Cerebellar nuclear complex (tissue), 1 donor: ENCODE results near the gene CPT1A.

Source experiments
- DNase-seq, 2 experiments: peaks; one replicate each; lab custom pipeline; 2025; lab: John Stamatoyannopoulos, UW

CPT1A gene

DNA sequence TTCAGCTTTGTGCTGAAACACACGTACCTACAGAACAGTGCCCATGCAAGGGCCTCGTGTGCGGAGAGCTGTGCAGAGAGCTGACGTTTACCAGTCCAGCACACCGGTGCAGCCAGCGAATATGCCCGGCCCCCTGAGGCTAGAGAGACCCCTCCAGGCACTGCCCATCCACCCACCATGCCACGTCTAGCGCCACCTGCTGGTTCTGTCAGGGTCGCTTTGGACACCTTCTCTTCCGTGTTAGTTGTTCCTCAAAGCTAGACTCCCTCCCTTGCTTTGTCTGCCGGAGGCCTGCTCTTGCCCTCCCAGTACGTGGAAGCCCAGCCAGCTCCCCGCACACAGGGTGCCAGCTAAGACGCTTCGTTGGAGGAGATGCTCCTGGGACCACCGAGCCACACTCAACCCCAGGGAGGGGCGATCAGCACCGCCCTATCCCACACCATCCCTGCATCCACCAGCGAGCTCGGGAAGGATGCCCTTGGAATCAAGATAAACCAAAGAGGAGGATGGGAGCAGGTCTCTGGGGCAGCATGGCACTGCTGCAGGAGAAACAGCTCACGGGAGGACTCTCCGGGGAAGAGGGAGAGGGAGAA is 43.4 kb downstream of the CPT1A start:
- no peak for DNase-seq

DNA sequence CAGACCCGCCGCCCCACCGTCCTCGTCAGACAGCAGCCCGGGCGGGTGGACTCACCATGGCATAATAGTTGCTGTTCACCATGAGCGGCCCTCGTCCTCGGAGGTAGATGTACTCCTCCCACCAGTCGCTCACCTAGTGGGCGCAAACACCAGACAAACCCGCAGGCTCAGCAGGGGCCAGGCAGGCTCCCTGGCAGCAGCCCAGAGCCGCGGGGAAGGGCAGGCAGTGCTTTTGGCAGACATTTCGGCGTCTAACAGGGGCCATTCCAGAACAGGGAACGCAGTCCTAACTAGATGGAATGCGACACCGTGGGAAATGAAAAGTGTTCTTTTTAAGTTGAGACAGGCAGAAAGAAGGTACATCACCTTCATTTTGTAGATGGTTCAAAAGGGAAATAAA is 44.9 kb downstream of the CPT1A start:
- no peak for DNase-seq

DNA sequence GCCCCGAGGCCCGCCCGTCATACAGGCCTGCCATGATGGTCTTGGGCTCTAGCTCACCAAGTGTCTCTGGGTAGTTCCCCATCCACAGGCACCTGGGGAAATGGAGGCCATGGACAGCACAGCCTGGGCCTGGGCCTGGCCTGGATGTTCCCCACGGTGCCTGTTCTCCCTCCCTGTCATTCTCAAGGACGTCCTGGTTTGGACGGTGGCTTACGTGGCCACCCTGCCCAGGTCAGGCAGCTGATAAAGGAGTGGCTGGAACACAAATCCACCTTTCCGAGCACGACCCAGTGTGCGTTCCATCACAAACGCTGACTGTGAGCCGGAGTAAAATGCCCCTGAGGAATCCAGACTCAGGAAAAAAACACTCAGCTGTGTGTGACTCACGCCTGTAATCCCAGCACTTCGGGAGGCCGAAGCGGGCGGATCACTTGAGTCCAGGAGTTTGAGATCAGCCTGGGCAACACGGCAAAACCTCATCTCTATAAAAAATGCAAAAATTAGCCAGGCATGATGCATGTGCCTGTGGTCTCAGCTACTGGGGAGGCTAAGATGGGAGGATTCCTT is 49.2 kb downstream of the CPT1A start:
- DNase-seq: no peak

DNA sequence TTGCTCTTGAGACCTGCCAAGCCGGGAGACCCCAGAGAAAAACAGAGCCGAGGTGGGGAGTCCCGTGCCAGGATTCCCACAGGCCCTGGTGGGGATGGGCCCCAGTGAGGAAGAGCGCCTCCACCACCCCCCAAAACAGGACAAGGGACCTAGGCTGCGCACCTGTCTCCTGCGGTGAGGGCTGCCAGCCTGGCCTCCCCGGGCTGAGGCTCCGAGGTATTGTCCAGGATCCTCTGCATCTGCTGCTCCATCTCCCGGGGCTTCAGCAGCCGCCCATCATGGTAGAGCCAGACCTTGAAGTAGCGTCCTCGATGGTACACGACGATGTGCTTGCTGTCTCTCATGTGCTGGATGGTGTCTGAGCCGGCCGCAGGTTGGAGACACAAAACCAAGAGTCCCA is 57.1 kb downstream of the CPT1A start:
- no peak for DNase-seq

DNA sequence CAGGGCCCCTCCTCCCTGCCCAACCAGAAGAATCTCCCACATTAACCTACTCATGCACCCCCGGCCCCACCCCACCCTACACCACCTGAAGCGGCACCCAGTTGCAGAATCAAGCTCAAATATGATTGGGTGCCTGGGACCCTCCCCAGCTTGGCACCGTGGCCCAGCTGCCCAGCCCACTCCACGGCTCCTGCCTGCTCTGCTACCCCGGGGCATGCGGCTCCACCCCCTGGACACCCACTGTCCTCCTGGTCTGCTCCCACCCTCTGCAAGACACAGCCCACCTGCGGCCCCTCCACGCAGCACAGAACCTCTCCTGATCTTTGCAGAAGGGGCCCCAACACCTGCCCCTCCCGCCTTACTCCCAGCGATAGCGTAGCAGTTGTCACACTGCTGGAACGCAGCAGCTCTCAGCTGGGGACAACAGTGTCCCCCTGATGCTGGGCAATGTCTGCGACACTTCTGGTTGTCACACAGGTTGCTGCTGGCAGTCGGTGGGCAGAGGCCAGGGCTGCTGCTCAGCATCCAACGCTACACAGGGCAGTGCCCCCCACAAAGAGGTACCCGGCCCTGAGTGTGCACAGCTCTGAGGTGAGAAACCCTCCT is 58.4 kb downstream of the CPT1A start:
- no peak for DNase-seq

DNA sequence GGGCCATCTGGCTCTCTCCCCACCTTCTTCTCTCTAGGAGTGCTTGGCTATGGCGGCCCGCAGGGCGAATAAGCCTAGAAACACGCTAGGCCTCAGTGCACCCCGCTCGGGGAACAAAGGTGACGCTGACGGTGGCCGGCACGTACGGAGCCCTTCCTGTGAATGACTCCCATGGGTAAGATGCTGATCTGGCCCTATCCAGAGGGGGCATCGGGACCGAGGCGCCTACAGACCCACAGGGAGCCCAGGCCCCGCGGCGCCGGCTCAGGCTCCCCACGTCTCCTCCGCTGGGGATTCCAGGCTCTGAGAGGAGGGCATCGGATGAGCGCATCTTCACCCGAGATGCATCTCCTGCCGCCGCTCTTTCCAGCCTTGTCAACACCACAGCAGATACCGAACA is 59.0 kb downstream of the CPT1A start:
- no peak for DNase-seq

DNA sequence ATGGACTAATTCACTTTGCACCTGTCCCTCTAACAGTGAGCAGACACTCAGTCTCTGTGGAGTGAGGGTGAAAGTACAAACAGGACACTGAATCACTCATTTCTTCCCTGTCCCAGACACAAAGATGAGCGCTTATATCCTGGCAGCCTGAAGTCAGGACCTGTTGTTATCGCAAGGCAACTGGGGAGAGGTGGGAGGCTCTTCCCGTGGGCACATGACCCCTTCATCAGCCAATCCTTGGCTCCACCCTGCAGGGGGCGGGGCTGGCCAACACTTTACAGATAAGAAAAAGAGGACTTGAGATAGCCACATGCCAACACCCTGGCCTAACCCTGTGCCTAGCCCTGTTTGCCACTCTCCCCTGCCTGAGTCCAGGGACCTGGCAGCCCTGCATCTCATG is 60.9 kb downstream of the CPT1A start:
- DNase-seq: no peak

DNA sequence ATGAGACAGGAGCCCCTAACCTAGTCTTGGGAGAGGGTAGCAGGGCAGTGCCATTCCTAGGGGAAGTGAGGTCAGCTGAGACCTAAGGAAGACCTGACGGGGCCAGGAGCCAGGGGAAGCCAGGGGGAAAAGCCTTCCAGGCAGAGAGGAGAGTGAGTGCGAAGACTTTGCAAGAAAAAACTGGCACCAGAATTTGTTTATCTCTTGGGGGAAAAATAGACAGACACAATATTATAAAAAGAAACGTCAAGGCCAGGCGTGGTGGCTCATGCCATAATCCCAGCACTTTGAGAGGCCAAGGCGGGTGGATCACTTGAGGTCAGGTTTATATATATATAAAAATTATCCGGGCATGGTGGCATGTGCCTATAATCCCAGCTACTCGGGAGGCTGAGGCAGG is 63.5 kb downstream of the CPT1A start:
- DNase-seq: no peak

DNA sequence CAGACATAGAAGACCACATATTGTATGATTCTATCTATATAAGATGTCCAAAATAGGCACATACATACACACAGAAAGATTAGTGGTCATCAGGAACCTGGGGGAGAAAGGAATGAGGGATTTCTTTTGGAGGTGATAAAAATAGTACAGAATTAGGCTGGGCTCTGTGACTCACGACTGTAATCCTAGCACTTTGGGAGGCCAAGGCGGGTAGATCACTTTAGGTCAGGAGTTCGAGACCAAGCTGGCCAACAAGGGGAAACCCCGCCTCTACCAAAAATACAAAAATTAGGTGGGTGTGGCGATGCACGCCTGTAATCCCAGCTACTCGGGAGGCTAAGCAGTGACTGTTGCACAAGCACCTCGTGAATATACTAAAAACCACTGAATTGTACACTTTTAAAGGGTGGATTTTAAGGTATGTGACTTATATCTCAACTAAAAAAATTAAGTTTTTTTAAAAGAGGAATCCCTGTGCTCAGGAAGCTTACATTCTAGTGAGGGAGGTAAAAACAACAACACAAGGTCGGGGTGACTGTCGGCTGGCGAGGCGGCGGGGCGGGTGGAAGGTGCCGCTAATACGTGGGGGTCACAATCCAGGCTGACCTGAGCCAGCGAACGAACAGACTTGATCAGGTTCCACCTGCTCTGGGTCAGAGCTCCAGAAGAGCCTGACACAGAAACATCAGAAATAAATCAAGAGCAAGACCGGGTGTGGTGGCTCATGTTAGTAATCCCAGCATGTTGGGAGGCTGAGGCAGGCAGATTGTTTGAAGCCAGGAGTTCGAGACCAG is 65.1 kb downstream of the CPT1A start:
- no peak for DNase-seq

DNA sequence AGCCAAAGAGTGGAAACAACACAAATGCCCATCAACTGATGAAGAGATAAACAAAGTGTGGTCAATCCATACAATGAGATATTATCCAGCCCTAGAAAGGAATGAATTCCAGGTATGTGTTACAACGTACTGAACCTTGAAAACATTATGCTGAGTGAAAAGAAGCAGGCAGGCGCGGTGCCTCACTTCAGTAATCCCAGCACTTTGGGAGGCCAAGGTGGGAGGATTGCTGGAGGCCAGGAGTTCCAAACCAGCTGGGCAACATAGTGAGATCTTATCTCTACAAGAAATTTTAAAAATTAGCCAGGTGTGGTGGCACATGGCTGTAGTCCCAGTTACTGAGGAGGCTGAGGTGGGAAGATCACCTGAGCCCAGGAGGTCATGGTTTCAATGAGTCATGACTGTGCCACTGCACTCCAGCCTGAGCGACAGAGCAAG is 65.7 kb downstream of the CPT1A start:
- no peak for DNase-seq

DNA sequence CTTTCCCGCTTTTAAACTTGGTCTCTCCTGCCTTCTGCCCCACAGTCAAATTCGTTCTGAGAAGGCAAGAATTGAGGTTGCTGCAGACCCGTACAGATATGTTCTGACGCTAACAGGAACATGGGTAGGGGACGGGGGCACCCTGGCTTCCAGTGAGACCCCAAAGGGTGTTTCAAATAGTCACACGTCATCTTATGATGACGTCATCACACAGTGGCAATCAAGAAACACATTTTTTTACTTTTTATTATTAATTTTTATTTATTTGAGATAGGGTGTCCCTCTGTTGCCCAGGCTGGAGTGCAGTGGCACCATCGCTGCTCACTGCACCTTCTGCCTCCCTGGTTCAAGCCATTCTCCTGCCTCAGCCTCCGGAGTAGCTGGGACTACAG is 67.5 kb downstream of the CPT1A start:
- no peak for DNase-seq

DNA sequence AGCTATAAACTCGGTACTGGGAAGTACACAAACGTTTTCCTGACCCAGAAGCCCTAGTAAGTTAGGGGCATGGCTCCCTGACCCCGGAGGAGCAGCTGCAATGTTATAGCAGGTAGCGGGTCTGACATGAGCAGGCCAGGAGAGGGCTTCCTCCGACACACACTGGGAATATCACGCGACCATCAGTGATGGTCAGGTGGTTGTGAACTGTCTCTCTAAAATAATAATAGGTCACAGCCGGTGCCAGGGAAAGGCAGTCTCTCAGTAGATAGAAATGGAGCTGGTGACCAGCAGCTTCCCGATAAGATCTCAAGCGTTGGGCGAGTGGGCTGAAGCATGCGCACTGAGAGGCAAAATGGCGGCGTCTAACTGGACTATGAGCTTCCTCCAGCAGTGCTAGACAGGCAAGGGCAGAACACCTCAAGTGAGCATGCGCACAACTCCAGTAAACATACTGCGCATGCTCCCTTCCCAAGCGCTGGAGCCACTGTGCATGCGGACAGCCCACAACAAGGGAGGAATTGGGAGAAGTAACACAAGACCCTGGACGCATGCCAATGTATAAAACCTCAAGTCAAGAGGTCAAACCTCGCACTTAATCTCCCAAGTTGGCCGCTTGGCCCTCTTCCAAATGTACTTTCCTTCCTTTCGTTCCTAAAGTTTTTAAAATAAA is 68.1 kb downstream of the CPT1A start:
- no peak for DNase-seq

DNA sequence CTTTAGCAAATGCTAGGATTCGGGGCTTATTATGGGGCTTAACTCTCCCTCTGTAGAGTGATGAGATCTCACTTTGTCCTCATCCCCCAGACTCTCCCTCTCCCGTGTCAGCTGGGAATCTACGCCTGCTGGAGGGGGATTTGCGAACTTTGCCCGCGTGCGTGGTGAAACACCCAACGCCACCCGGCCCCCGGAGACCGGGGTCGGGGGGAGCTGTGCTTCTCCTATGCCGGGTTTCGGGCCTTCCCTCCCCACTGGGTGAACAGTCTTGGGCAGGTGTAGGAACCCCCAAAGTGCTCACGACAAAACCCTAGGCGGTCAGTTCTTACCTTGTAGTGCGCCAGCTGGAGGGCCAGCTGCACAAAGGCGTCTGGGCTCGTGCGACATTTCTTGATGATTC is 68.8 kb downstream of the CPT1A start:
- no peak for DNase-seq

DNA sequence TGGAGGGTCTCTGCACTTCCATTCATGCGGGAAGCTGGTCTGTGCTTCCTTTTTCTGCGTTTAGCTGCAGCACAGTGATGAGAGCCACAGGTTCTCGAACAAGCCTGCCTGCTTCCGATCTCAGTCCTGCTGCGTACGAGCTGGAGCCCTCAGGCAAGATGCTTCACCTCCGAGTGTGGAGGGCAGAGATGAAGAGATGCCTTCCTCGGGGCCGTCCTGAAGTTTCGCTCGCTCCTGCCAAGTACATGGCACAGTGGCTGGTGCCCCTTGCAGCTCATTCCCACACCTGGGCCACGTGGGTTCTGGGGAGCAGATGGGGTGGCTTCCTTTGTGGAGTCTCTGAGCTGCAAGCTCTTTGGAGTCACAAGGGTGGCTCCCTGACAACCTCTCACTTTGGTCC is 70.9 kb downstream of the CPT1A start:
- no peak for DNase-seq

DNA sequence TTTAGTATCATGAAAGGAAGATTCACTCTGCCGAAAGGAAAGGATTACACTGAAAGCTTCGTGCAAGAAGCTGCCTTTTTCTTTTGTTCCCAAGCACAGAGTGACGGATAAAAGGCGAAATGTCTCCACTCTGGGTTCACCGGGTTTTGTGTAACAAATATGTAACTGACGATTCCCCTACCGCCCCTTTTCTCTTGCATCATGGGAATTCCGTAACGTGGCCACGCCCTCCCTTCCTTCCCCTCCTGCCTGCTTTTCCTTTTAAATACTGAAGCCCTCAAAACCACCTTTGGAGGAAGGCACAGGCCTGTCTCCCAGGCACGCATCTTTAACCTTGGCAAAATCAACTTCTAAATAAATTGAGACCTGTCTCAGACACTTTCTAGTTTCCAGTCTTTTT is 74.0 kb downstream of the CPT1A start:
- DNase-seq: no peak

DNA sequence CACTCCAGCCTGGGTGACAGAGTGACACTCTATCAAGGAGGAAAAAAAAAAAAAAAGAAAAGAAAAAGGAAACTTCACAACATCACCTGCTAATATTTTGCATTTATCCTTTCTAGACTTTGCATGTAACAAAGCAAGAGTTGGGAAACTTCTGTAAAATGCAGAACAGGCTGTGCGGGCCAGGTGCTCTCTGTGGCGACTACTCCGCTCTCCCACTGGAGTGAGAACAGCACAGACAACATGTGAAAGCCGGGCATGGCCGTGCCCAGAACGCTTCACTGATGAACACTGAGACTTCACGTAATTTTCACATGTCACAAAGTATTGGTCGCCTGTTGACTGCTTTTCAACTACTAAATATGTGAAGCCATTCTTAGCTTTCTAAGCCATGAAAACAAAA is 74.9 kb downstream of the CPT1A start:
- no peak for DNase-seq

DNA sequence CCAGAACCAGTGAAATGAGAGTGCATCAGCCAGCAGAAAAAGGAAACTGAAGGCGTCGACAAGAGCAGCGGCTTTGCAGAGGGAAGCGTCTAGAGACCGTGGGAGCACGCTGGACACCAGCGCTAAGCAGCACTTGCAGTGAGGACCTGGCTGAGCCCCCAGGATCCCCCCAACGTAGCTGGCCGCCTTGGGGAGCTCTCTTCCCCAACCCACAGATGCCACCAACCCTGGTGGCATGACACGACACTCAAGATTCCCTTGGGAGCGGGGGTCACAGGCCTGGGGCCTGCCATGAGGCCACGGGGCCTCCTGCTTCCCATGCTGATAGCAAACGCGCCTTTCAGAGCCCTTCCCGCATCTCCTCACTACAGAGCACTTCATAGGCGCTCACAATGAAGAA is 77.0 kb downstream of the CPT1A start:
- DNase-seq: no peak

DNA sequence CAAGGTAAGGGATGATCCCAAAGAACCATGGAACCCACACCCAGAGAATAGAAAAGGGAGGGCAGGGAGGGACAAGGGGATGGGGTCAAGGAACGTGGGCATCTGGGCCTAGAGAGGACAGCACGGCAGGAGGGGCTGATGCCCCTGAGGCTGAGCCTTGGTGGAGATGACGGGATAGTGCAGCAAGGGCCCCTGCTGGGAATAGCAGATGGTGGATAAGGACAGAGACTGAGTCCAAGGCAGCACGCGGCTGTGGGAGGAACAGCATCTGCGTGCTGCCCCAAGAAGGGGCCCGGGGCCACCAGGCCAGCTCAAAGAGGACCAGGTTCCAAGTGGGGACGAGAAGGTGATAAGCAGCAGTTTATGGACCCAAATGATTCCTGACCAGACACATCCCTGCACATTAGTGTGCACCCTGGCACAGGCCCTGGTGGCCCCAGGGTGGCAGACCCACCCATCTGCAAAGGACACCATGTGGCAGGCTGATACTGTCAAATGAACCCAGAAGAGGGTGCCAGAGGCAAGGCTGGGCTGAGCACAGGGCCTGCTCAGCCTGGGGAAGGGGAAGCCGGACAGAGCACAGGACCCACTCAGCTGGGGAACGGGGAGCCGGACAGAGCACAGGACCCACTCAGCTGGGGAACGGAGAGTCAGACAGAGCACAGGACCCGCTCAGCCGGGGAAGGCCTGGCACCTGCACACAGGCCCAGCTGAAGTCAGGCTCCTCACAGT is 77.6 kb downstream of the CPT1A start:
- DNase-seq: no peak

DNA sequence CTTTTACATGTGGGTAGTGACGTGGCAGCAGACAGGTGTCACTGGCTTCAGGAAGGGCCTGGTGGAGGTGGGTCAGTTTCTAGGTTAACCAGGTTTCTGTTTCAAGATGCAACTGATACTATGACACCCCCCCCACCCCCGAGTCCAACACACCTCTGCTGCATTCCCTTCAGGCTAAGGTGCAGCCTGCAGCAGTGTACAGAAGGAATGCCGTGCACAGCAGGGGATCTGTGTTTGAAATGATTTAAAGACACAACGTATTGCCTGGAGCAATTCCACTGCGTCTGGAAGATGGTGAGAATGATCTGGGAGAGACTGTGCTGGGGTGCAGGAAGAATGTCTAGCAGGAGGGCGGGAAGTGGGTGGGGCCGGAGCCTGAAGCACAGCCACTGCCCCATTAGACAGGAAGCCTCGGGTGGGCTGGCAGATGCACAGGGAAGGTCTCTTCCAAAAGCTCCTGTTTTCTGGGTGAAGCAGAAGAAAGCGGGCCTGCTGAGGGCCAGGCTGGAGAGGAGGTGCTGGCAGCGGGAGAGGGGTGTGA is 78.5 kb downstream of the CPT1A start:
- DNase-seq: no peak

DNA sequence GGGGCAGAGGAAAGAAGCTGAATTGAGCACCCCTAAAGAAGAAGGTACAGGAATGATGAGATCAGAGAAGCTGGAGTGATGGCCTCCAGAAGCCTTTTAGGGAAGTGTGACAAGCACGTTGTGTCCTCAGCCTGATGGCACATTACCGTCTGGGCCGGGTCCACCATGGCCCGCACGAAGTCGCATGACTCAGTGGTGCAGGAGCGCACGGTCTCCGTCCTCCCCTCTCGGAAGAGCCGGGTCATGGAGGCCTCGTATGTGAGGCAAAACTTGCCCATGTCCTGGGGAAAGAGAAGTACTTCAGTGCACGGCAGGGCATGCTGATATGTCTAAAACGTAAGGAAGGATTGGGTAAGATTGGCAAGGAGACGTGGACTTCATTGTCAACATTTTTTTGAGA is 79.2 kb downstream of the CPT1A start:
- DNase-seq: no peak

DNA sequence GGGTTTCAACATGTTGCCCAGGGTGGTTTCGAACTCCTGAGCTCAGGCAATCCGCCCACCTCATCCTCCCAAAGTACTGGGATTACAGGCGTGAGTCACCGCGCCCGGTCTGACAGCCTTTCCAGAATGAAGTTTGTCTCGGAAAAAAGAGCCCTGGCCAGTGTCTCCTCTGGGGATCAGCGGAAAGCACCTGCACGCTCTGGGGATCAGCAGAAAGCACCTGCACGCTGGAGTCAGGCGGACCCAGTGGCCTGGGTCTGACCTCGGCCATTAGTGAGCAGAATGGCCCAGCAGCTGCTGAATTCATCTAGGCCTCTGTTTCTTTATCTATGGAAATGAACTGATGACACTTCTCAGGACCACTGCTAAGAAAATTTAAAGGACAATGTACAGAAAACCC is 79.9 kb downstream of the CPT1A start:
- no peak for DNase-seq

DNA sequence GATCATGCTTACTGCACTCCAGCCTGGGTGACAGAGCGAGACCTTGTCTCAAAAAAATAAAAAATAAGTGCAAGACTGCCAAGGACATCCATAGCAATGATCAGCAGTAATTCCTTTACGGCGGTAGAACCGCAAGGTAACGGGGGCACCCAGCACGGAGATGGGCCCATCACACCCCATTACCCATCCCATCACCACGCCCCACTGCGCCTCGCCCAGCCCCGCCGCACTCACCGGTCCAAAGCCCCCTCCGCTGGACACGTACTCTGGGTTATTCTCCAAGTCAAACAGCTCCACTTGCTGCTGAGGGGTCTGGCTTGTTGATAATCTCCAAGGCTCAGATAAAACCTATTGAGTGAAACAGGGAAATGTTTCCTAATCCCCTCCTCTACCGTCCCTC is 81.7 kb downstream of the CPT1A start:
- no peak for DNase-seq
